HG03469 (cell line): Measurements from ENCODE around the gene ADORA2A.

Experiments
- ATAC-seq: cut with Tn5 transposase; IDR thresholded peaks from one replicate; pipeline ENCODE4 v1.9.1; 2021; ENCODE audit warnings: mild to moderate bottlenecking, moderate library complexity, moderate number of reproducible peaks; ENCODE audit not compliant: unreplicated experiment

Gene ADORA2A

DNA sequence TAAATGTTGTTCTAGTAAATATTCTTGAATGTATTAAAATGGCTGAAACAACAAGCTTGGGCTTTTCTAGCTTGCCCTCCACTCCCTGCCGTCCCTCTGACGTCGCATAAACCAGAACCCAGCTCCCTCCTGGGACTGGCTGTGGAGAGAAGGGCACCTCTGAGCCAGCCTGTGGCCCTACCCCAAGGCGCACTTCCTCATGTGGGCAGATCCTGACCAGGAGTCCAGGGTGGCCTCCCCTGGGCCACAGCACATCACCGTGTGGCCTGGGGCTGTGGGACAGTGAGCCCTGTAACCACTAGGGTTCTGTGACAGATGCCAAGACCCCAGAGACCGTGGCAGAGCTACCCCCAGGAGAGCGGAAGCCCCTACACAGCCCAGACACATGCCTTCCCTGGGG is 10.2 kb upstream of the ADORA2A start:
- no peak for ATAC-seq

- no peak for ATAC-seq
These were observed 9.3 kb upstream of the ADORA2A start for GRCh38 chr22:24417901-24418641.

DNA sequence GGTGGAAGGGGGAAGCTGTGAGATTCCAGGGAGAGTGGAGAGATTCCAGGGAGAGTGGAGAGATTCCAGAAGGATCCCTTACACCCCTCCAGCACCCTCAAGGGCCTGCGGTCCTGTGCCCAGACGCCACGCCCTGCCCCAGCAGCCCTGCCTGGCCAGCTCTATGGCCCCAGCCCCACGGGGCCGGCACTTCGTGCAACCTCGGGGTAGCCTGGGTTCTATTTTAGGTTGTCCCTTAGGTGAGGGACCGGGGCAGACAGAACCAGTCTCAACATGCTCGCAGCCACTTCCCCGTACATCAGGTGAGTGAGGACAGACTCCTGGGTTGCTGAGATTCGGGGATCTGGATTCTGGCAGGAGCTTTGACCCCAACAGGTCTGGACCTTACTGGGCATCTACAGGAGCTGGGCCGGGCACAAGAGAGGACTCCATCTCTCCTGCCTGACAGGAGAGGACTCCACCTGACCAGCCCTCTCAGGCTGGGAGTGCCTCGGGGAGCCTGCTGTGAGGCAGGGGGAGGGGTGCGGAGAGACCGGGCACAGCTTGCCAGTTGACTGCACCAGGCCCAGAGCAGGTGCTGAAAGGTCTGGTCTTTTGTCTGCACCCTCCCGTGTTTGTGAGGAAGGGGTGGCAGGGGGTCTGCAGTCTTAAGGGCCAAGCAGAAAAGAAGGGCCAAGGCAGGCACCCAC is 8.5 kb upstream of the ADORA2A start:
- no peak for ATAC-seq

DNA sequence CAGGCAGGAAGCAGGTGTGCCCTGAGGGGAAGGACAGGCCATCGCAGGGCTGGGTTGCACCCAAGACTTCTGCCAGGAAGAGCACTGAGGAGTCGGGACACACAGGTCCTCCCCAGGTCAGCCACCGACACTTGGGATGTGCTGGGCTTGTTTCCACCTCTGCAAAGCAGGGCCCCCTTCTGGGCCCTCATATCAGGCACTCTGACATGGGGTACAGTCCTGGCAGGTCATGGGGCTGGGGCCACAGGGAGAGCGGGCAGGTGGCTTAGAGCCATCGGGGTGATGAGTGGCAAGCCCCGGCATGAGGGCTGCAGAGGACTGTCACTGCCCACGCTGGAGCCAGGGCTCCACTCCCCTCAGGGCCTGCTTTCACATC is 7.9 kb upstream of the ADORA2A start:
- ATAC-seq, result no peak

GRCh38 chr22:24420072-24420976 is 7.1 kb upstream of the ADORA2A start:
- ATAC-seq, result no peak

DNA sequence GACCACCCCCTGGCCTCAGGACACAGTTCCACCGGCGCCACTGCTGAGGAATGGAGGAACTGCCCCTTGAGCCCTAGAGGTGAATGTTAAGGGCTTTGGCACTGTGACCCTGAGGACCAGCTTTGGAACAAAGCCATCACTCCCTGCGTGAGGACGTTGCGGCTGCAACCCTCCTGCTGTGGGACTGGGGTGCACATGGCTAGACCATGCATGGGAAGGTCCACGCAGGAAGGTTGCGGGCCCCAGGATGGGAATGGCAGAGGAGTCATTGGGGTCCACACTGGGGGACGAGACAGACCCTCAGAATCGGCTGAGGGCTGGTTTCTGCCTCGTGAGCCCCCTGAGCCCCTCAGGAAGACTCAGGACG is 6.4 kb upstream of the ADORA2A start:
- no peak for ATAC-seq

DNA sequence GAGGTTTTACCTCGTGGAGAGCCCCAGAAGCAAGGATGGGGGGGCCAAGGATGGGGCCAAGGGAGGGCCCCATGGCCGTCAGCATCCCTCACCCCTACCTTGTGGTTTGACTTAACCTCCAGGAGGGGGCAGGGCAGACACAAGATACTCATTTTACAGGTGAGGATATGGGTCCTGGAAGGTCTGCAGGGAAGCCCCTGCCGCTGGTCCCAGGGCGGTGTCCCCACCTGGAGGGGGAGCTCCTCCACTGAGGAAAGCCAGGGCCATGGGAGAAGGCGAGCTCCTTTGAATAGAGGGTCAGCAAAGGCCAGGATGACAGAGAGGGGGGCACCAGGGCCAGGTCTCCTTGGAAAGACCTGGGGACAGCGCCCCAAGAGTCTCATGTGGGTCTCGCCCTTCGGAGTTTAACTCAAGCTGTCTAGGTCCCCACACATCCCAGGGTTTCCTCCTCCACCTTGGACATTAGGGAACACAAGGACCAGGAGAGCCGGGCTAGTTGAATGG is 5.9 kb upstream of the ADORA2A start:
- no peak for ATAC-seq

DNA sequence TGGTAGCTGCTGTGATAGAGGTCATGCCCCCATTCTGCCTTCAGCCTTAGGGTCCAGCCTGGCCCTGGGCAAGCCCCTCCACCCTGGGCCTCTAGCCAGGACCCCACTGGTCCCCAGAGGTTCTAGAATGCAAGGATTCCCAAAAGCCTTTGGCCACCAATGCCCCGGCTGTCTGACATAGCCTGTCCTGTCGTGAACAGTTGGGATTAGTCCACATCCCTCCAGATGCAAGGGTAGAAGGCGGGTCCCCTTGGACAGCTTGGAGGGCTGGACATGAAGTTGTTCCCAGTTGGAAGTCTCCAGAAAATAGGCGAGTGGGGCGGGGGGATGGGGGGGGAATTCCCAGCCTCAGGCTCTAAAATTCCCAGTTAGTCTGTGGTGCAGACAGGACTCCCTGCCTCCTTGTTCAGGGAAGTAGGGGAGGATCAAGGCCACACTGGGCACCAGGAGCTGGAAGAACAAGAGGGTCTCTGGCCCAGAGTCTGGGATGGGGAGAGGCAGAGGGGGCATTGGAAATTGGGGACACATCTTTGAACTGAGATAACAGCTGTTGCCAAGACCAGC is 5.2 kb upstream of the ADORA2A start:
- no peak for ATAC-seq

DNA sequence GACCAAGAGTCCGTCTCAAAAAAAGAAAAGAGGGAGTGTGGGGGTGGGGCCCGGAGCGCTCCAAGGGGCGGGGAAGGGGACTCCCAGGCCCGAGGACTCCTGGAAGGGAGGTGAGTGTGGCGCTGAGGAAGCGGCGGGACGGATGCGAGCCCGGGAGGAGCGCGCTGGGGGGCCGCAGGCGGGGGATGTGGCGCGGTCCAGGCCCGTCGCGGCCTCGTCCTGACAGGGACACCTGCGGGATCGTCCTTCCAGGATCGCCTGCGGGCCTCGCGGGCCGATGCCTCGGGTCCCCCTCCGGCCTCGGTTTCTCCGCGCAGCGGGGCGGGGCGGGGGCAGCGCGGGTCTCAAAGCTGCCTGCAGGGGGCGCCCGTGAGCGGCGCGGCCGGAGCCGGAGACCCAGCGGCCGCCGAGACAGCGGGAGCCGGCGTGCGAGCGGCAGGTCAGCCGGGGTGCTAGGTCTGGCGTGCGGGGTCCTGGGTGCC is 3.8 kb upstream of the ADORA2A start:
- no peak for ATAC-seq

GRCh38 chr22:24424001-24424900 is 3.1 kb upstream of the ADORA2A start:
- no peak for ATAC-seq

DNA sequence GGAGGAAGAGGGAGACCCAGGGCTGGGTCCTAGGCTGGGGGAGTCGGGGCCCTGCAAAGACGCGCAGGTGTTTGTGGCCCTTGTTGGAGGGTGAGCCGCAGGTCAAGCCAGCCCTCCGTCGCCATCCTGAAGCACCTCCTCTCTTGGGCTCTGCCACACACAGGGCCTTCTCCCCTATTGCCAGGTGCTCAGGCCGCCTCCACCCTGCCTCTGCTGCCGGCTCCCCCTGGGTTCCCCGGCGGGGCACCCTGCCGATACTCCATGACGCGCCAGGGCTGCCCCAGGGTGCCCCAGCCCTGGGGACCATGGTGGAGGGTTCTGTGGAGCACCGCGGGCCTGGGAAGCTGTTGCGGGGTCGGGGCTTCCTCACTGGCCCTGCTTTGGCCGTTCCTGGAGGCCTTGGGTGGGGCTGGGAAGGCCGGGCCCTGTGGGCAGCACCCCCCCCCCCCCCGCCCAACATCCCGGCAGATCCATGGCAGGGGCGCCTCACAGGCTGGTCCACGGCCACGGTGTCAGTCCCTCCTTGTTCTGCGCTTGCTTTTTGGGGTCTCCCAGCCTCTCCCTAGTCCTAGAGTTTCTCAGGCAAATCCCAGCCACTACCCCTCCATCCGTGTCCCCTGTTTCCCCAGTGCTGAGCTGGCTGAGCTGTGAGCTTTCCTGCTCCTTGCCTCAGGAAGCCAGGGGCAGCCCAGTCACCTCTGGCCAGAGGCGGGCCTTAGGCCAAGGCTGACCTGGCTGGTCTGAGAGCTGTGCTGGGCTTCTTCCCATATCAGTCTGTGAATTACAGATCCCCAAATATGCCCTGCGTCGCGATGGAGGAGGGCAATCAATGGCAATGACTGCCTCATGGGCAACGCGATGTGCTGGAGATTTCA is 2.3 kb upstream of the ADORA2A start:
- ATAC-seq, result no peak

- ATAC-seq, result no peak
These were observed 963 bp upstream of the ADORA2A start for GRCh38 chr22:24426436-24426835.

- no peak for ATAC-seq
These were observed 424 bp upstream of the ADORA2A start for GRCh38 chr22:24426851-24427499.

DNA sequence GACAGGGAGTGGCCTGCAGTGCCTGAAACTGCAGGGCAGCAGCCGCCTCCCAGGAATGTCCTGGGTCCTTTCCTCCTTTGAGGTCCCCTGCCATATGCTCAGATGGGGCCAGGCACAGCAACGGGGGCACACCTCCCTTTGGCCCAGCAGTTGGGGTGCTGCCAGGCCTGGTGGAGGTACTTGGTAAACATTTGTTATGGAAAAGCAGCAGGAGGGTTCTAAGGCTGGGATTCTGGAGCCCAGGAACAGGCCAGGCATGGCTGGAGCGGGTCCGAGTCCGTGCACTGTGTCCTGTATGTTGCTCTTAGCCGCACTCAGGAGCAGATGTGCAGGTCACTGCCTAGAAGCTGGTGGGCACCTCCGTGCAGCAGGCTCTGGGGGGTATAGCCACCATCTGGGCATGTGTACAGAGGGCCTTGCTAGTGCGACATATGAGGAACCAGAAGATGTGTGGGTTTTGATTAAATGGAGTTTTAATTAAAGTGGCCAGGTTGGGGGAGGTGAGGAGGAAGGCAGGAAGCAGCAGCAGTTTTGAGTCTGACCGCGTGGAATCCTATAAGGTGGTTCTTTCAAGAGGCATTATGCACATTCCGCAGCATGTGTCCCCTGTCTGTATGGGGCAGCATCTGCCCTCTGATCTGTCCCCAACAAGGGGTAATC is 1.5 kb downstream of the ADORA2A start:
- no peak for ATAC-seq

DNA sequence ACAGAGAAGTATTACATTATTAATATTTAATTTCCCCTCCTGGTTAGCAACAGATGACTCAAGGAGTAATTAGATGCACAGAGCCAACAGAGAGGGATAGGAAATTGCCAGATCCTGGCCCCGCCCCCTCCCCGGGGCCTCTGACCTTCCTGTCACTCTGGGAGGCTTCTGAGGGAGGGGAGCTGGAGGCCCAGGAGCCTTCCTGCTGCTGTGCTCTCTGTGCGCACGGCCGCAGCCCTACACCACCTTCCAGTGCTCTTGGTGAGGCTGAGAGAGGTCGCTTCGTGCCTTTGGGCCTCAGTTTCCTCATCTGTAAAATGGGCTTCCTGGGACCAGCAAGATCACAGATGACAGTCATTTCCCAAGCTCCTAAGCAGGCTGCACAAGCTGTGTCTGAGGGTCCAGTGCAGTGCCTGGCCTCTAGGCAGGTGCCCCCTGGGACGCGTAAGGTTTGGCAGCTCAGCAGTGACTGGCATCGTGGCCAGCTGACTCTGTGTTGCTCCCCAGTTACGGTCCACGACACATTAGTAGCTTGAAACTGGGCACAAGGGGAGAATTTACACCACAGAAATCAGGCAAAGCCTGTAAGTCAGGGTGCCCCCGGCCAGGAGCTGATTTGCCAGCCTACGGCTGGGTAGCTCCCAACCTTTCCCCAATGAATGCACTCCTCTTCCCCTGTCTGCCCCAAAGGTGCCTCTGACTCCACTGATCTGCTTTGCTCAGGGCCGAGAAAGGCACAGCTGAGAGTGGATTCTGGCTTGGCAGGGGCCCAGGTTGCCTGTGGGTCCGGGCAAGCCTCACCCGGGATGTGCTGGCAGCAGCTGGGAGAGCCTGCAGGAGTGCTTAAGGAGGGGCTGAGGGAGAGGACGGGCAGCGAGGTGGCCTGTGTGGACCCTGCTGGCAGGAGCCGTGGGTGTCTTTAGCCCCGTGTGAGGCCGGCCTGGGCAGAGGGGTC is 2.3 kb downstream of the ADORA2A start:
- ATAC-seq, result no peak

DNA sequence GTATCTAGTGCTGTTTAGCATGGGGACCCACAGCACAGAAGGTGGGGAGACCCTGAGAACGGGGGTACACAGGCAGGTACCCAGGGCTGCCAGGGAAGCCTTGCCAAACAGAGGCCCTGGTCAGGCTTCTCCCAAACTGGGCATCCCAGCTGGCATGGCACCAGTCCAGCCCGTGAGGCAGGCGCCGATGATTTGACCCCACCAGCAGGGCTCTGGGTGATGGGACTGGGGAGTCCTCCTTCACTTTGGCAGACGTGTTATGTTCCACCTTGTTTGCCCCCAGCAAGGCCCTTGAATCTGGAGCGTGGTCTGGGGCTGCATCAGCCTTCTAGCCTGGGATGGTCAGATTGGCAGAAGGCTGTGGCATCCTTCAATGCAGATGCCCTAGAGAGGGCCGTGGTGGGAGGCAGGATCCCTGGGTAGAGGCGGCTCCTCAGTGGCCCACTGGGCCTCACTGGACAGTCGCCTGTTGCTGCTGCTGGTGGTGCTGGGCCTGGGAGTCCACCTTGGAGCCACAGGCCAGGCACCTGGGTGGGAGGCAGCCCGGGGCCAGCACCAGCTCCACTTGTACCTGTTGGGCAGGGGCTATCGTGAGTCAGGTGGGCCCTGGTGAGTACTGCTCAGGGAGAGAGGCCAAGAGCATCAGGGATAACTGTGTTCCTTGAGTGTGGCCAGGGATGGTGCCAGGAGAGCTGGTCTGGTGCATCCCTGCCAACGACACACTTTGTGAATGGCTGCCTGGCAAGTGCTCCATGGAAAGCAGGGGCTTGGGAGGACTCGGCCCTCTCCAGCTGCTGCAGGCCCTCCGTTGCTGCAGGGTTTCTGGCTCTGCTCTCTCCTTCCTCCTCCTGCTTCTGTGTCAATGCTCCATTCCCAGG is 3.3 kb downstream of the ADORA2A start:
- ATAC-seq, result no peak
